ENCODE measurements around the gene MME.

The MME gene

GRCh38 chr3:155138677-155139076 is 58.6 kb downstream of the MME start:
- Histone ChIP-seq H3K9me3 (ENCODE audit: insufficient read depth, low read length) (no peaks in the 10 kb centered on the region), H3K4me3 (ENCODE audit: insufficient read length, low read depth) (no peak overlapping the region), H3K9ac (ENCODE audit: insufficient read length, low read depth) (no peak overlapping the region), H3K4me1 (ENCODE audit: insufficient read depth, insufficient read length) (no peaks in the 10 kb centered on the region), H3K27me3 (ENCODE audit: insufficient read depth, insufficient read length) (no peaks in the 10 kb centered on the region), H3K36me3 (ENCODE audit: insufficient read depth, insufficient read length, low read length) (no peaks in the 10 kb centered on the region)
- no peak for DNase-seq (ENCODE audit: low read depth, low spot score)
- TF ChIP-seq ZNF274 (IDR thresholded peaks at IDR 0.05; ENCODE audit: low read depth, low read length) (no peak), YY1 (IDR thresholded peaks at IDR 0.05; ENCODE audit: insufficient read depth, insufficient read length) (no peak), SUZ12 (IDR thresholded peaks at IDR 0.05; ENCODE audit: extremely low read depth, insufficient read depth, insufficient read length) (no peak)

- H3K36me3 ChIP-seq (ENCODE audit: insufficient read depth, insufficient read length, low read length), result no peaks in the 10 kb centered on the region
- no peak for TF ChIP-seq YY1 (IDR thresholded peaks at IDR 0.05; ENCODE audit: insufficient read depth, insufficient read length)
- TF ChIP-seq ZNF274 (IDR thresholded peaks at IDR 0.05; ENCODE audit: low read depth, low read length), result no peak
- no peak for TF ChIP-seq SUZ12 (IDR thresholded peaks at IDR 0.05; ENCODE audit: extremely low read depth, insufficient read depth, insufficient read length)
- no peak overlapping the region for H3K9ac ChIP-seq (ENCODE audit: insufficient read length, low read depth)
- DNase-seq (ENCODE audit: low read depth, low spot score), result no peak
- H3K4me3 ChIP-seq (ENCODE audit: insufficient read length, low read depth), result no peak overlapping the region
- no peaks in the 10 kb centered on the region for H3K9me3 ChIP-seq (ENCODE audit: insufficient read depth, low read length)
- H3K27me3 ChIP-seq (ENCODE audit: insufficient read depth, insufficient read length), result no peaks in the 10 kb centered on the region
- H3K4me1 ChIP-seq (ENCODE audit: insufficient read depth, insufficient read length), result no peaks in the 10 kb centered on the region
Observed at GRCh38 chr3:155147588-155147987, 67.5 kb downstream of the MME start.

GRCh38 chr3:155149494-155149893 is 69.4 kb downstream of the MME start:
- Histone ChIP-seq H3K4me3 (ENCODE audit: insufficient read length, low read depth) (no peak overlapping the region), H3K27me3 (ENCODE audit: insufficient read depth, insufficient read length) (no peaks in the 10 kb centered on the region), H3K4me1 (ENCODE audit: insufficient read depth, insufficient read length) (no peaks in the 10 kb centered on the region), H3K9me3 (ENCODE audit: insufficient read depth, low read length) (no peaks in the 10 kb centered on the region), H3K36me3 (ENCODE audit: insufficient read depth, insufficient read length, low read length) (no peaks in the 10 kb centered on the region), H3K9ac (ENCODE audit: insufficient read length, low read depth) (no peak overlapping the region)
- DNase-seq (ENCODE audit: low read depth, low spot score), result no peak
- no peak for TF ChIP-seq SUZ12 (IDR thresholded peaks at IDR 0.05; ENCODE audit: extremely low read depth, insufficient read depth, insufficient read length)
- no peak for TF ChIP-seq YY1 (IDR thresholded peaks at IDR 0.05; ENCODE audit: insufficient read depth, insufficient read length)
- TF ChIP-seq ZNF274 (IDR thresholded peaks at IDR 0.05; ENCODE audit: low read depth, low read length), result no peak

GRCh38 chr3:155153242-155154186 is 73.4 kb downstream of the MME start:
- no peaks in the 10 kb centered on the region for H3K4me1 ChIP-seq (ENCODE audit: insufficient read depth, insufficient read length)
- no peak overlapping the region for H3K4me3 ChIP-seq (ENCODE audit: insufficient read length, low read depth)
- H3K36me3 ChIP-seq (ENCODE audit: insufficient read depth, insufficient read length, low read length), result no peaks in the 10 kb centered on the region
- H3K9ac ChIP-seq (ENCODE audit: insufficient read length, low read depth), result no peak overlapping the region
- no peak for DNase-seq (ENCODE audit: low read depth, low spot score)
- TF ChIP-seq ZNF274 (IDR thresholded peaks at IDR 0.05; ENCODE audit: low read depth, low read length), result no peak
- no peak for TF ChIP-seq SUZ12 (IDR thresholded peaks at IDR 0.05; ENCODE audit: extremely low read depth, insufficient read depth, insufficient read length)
- TF ChIP-seq YY1 (IDR thresholded peaks at IDR 0.05; ENCODE audit: insufficient read depth, insufficient read length), result no peak
- no peaks in the 10 kb centered on the region for H3K27me3 ChIP-seq (ENCODE audit: insufficient read depth, insufficient read length)
- no peaks in the 10 kb centered on the region for H3K9me3 ChIP-seq (ENCODE audit: insufficient read depth, low read length)

- Histone ChIP-seq H3K9ac (ENCODE audit: insufficient read length, low read depth) (no peak overlapping the region), H3K36me3 (ENCODE audit: insufficient read depth, insufficient read length, low read length) (no peaks in the 10 kb centered on the region), H3K9me3 (ENCODE audit: insufficient read depth, low read length) (no peaks in the 10 kb centered on the region), H3K4me3 (ENCODE audit: insufficient read length, low read depth) (no peak overlapping the region), H3K4me1 (ENCODE audit: insufficient read depth, insufficient read length) (no peaks in the 10 kb centered on the region), H3K27me3 (ENCODE audit: insufficient read depth, insufficient read length) (no peaks in the 10 kb centered on the region)
- TF ChIP-seq ZNF274 (IDR thresholded peaks at IDR 0.05; ENCODE audit: low read depth, low read length), result no peak
- TF ChIP-seq YY1 (IDR thresholded peaks at IDR 0.05; ENCODE audit: insufficient read depth, insufficient read length), result no peak
- no peak for TF ChIP-seq SUZ12 (IDR thresholded peaks at IDR 0.05; ENCODE audit: extremely low read depth, insufficient read depth, insufficient read length)
- DNase-seq (ENCODE audit: low read depth, low spot score), result no peak
Observed at GRCh38 chr3:155154255-155154654, 74.1 kb downstream of the MME start.

GRCh38 chr3:155158346-155159037 is 78.4 kb downstream of the MME start:
- Histone ChIP-seq H3K4me3 (ENCODE audit: insufficient read length, low read depth) (no peak overlapping the region), H3K36me3 (ENCODE audit: insufficient read depth, insufficient read length, low read length) (no peaks in the 10 kb centered on the region), H3K27me3 (ENCODE audit: insufficient read depth, insufficient read length) (no peaks in the 10 kb centered on the region), H3K4me1 (ENCODE audit: insufficient read depth, insufficient read length) (no peaks in the 10 kb centered on the region), H3K9me3 (ENCODE audit: insufficient read depth, low read length) (no peaks in the 10 kb centered on the region), H3K9ac (ENCODE audit: insufficient read length, low read depth) (no peak overlapping the region)
- no peak for DNase-seq (ENCODE audit: low read depth, low spot score)
- TF ChIP-seq SUZ12 (IDR thresholded peaks at IDR 0.05; ENCODE audit: extremely low read depth, insufficient read depth, insufficient read length), result no peak
- no peak for TF ChIP-seq ZNF274 (IDR thresholded peaks at IDR 0.05; ENCODE audit: low read depth, low read length)
- TF ChIP-seq YY1 (IDR thresholded peaks at IDR 0.05; ENCODE audit: insufficient read depth, insufficient read length), result no peak

- H3K36me3 ChIP-seq (ENCODE audit: insufficient read depth, insufficient read length, low read length), result no peaks in the 10 kb centered on the region
- no peaks in the 10 kb centered on the region for H3K9me3 ChIP-seq (ENCODE audit: insufficient read depth, low read length)
Observed at GRCh38 chr3:155159301-155159700, 79.2 kb downstream of the MME start.

More at GRCh38 chr3:155159301-155159700, 79.2 kb downstream of the MME start:
- no peak for TF ChIP-seq YY1 (IDR thresholded peaks at IDR 0.05; ENCODE audit: insufficient read depth, insufficient read length)
- TF ChIP-seq ZNF274 (IDR thresholded peaks at IDR 0.05; ENCODE audit: low read depth, low read length), result no peak
- no peak for TF ChIP-seq SUZ12 (IDR thresholded peaks at IDR 0.05; ENCODE audit: extremely low read depth, insufficient read depth, insufficient read length)
- Histone ChIP-seq H3K4me1 (ENCODE audit: insufficient read depth, insufficient read length) (no peaks in the 10 kb centered on the region), H3K9ac (ENCODE audit: insufficient read length, low read depth) (no peak overlapping the region), H3K27me3 (ENCODE audit: insufficient read depth, insufficient read length) (no peaks in the 10 kb centered on the region), H3K4me3 (ENCODE audit: insufficient read length, low read depth) (no peak overlapping the region)
- no peak for DNase-seq (ENCODE audit: low read depth, low spot score)

Measured in NT2/D1 (cell line).